Peyer's patch (tissue), 4 donors: Measurements from ENCODE around the gene INPP5A.

Experiments
- POLR2A ChIP-seq, 2 donors: fragments of 450-650 bp; IDR thresholded peaks; one replicate each; pipeline ENCODE4 v1.5.1; 2017; ENCODE audit warnings: antibody characterized with exemption in 2 of 2, mild to moderate bottlenecking in 2 of 2, moderate library complexity in 2 of 2
- TF ChIP-seq, protein P1 (sequence below), 6 experiments: fragments of 450-650 bp in 4 of 6; fragments of 200-600 bp in 2 of 6; sonication (generic) in 1 of 6; IDR thresholded peaks; one replicate each; pipeline ENCODE4 v1.5.1; 2017 to 2019; ENCODE audit warnings: antibody characterized with exemption in 6 of 6, mild to moderate bottlenecking in 3 of 6, moderate library complexity in 1 of 6

DNA sequence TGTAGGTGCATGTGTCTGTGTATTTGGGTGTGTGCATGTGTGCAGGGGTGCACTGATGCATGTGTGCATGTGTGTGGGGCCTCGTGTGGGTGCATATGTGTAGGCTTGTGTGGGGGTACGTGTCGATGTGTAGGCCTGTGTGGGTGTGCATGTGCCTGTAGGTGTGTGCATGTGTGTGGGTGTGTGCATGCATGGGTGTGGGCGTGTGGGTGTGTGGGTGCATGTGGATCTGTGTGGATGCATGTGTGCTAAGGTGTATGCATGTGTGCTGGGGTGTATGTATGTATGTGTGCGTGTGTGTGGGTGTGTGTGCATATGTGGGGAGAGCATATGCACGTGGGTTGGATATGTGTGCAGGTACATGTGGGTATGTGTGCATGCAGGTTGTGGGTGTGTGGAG lies 175.2 kb downstream of the INPP5A start:
- TF ChIP-seq, protein P1, sequence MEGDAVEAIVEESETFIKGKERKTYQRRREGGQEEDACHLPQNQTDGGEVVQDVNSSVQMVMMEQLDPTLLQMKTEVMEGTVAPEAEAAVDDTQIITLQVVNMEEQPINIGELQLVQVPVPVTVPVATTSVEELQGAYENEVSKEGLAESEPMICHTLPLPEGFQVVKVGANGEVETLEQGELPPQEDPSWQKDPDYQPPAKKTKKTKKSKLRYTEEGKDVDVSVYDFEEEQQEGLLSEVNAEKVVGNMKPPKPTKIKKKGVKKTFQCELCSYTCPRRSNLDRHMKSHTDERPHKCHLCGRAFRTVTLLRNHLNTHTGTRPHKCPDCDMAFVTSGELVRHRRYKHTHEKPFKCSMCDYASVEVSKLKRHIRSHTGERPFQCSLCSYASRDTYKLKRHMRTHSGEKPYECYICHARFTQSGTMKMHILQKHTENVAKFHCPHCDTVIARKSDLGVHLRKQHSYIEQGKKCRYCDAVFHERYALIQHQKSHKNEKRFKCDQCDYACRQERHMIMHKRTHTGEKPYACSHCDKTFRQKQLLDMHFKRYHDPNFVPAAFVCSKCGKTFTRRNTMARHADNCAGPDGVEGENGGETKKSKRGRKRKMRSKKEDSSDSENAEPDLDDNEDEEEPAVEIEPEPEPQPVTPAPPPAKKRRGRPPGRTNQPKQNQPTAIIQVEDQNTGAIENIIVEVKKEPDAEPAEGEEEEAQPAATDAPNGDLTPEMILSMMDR (IDR thresholded peaks at IDR 0.05) = no peak
- TF ChIP-seq POLR2A (IDR thresholded peaks at IDR 0.05) = no peak
